GM06990 (cell line): ENCODE measurements around the gene ERVV-1.
"Not testable (repeated sequence)": the region's sequence is repeated elsewhere in the genome, so short reads cannot be mapped to it uniquely, and the experiment has no call there.

Experiments
- DNase-seq: peaks from one replicate; pipeline ENCODE4 v3.0.0-alpha.2; 2011; ENCODE audit not compliant: insufficient read length; ENCODE audit errors: extremely low read depth
- H3K27me3 ChIP-seq: replicated peaks from 2 replicates; pipeline ENCODE4 v1.6.0; 2011; ENCODE audit warnings: low read length; ENCODE audit not compliant: control insufficient read depth, insufficient read depth
- H3K36me3 ChIP-seq: 2 replicates; pipeline ENCODE4 v1.5.1; 2011; ENCODE audit warnings: low read length; ENCODE audit not compliant: control insufficient read depth, insufficient read depth
- H3K4me3 ChIP-seq: replicated peaks from 2 replicates; pipeline ENCODE4 v1.5.1; 2011; ENCODE audit warnings: low read depth, mild to moderate bottlenecking, control low read depth, low read length
- CTCF ChIP-seq: IDR thresholded peaks from 2 replicates; pipeline ENCODE4 v1.5.1; 2011; ENCODE audit warnings: low read length, control low read depth, mild to moderate bottlenecking, inconsistent platforms; ENCODE audit not compliant: insufficient read depth, poor library complexity, severe bottlenecking

ERVV-1 gene

GRCh38 chr19:53013621-53014020 is at the start of gene ERVV-1:
Gene ERVV-1 (plus strand): TSS chr19:53013921. CDS start chr19:53014091, 170 bp downstream.
- no peak for DNase-seq
- no peak for TF ChIP-seq CTCF
- Histone ChIP-seq H3K36me3 (no peaks in the 10 kb centered on the region), H3K4me3 (no peak within 1 kb of the TSS), H3K27me3 (no peaks in the 10 kb centered on the region)

- DNase-seq: no peak
- Histone ChIP-seq H3K27me3 (no peaks in the 10 kb centered on the region), H3K4me3 (no peak overlapping the region), H3K36me3 (no peaks in the 10 kb centered on the region)
- no peak for TF ChIP-seq CTCF
Observed at GRCh38 chr19:52967772-52968171, 45.9 kb upstream of the ERVV-1 start.

GRCh38 chr19:52981329-52981728 is 32.4 kb upstream of the ERVV-1 start:
- Histone ChIP-seq H3K27me3 (no peaks in the 10 kb centered on the region), H3K36me3 (no peaks in the 10 kb centered on the region), H3K4me3 (no peak overlapping the region)
- TF ChIP-seq CTCF: no peak
- DNase-seq: no peak

- H3K4me3 ChIP-seq, H3K36me3 ChIP-seq, H3K27me3 ChIP-seq, DNase-seq: not testable (repeated sequence)
Observed at GRCh38 chr19:52983167-52983566, 30.6 kb upstream of the ERVV-1 start.

- H3K27me3 ChIP-seq: no peaks in the 10 kb centered on the region
- no peaks in the 10 kb centered on the region for H3K36me3 ChIP-seq
- TF ChIP-seq CTCF: no peak
- no peak for DNase-seq
- H3K4me3 ChIP-seq: no peak overlapping the region
Observed at GRCh38 chr19:52987221-52987620, 26.5 kb upstream of the ERVV-1 start.

GRCh38 chr19:52988506-52988905 is 25.2 kb upstream of the ERVV-1 start:
- no peak for TF ChIP-seq CTCF
- Histone ChIP-seq H3K4me3 (no peak overlapping the region), H3K36me3 (no peaks in the 10 kb centered on the region), H3K27me3 (no peaks in the 10 kb centered on the region)
- no peak for DNase-seq
